Trophoblast cell (in vitro differentiated cells and primary cell): ENCODE data around the gene AGAP6.
"Not testable (repeated sequence)": the region's sequence is repeated elsewhere in the genome, so short reads cannot be mapped to it uniquely, and the experiment has no call there.

Experiments
- DNase-seq, 2 donors: peaks; one replicate each; pipeline ENCODE4 v3.0.0-alpha.2; 2016
- H2AFZ ChIP-seq: 2 replicates; pipeline ENCODE4 v1.6.1; 2013; ENCODE audit warnings: low read length, moderate library complexity, mild to moderate bottlenecking; ENCODE audit not compliant: insufficient read depth, poor library complexity
- H2AK5ac ChIP-seq: 2 replicates; pipeline ENCODE4 v1.6.1; 2013; ENCODE audit warnings: mild to moderate bottlenecking, low read length
- H2BK120ac ChIP-seq: 2 replicates; pipeline ENCODE4 v1.6.1; 2013; ENCODE audit warnings: low read length, mild to moderate bottlenecking, moderate library complexity; ENCODE audit not compliant: insufficient read depth, poor library complexity
- H2BK12ac ChIP-seq: 2 replicates; pipeline ENCODE4 v1.6.1; 2013; ENCODE audit warnings: mild to moderate bottlenecking, low read length, moderate library complexity
- H2BK5ac ChIP-seq: 2 replicates; pipeline ENCODE4 v1.6.1; 2013; ENCODE audit warnings: low read length, low read depth, moderate library complexity, mild to moderate bottlenecking; ENCODE audit not compliant: poor library complexity
- H3K14ac ChIP-seq: 2 replicates; pipeline ENCODE4 v1.6.1; 2013; ENCODE audit warnings: mild to moderate bottlenecking, low read length
- H3K18ac ChIP-seq: 2 replicates; pipeline ENCODE4 v1.6.1; 2013; ENCODE audit warnings: mild to moderate bottlenecking, low read length
- H3K23ac ChIP-seq: 2 replicates; pipeline ENCODE4 v1.6.1; 2013; ENCODE audit warnings: low read length
- H3K27ac ChIP-seq: 2 replicates; pipeline ENCODE4 v1.5.1; 2013; ENCODE audit warnings: low read depth, mild to moderate bottlenecking, inconsistent platforms, low read length, moderate library complexity
- H3K27me3 ChIP-seq: 2 replicates; pipeline ENCODE4 v1.6.1; 2013; ENCODE audit warnings: inconsistent platforms, mild to moderate bottlenecking, low read length, moderate library complexity; ENCODE audit not compliant: insufficient read depth
- H3K36me3 ChIP-seq, 2 experiments: 1 replicate in 1 of 2; 2 replicates in 1 of 2; pipeline ENCODE4 v1.6.1; 2013; ENCODE audit warnings: low read length in 2 of 2, mild to moderate bottlenecking in 2 of 2, moderate library complexity in 1 of 2; ENCODE audit not compliant: insufficient read depth in 2 of 2, control insufficient read depth in 1 of 2
- H3K4ac ChIP-seq: 2 replicates; pipeline ENCODE4 v1.6.1; 2013; ENCODE audit warnings: low read depth, mild to moderate bottlenecking, low read length, moderate library complexity
- H3K4me1 ChIP-seq, 2 experiments: 1 replicate in 1 of 2; 2 replicates in 1 of 2; pipeline ENCODE4 v1.6.1; 2013; ENCODE audit warnings: low read length in 2 of 2, mild to moderate bottlenecking in 2 of 2, moderate library complexity in 1 of 2; ENCODE audit not compliant: insufficient read depth in 2 of 2, control insufficient read depth in 1 of 2
- H3K4me2 ChIP-seq: 2 replicates; pipeline ENCODE4 v1.6.1; 2013; ENCODE audit warnings: inconsistent platforms, mild to moderate bottlenecking, low read length, moderate library complexity
- H3K4me3 ChIP-seq: 2 replicates; pipeline ENCODE4 v1.5.1; 2013; ENCODE audit warnings: mild to moderate bottlenecking, low read depth, low read length, inconsistent platforms
- H3K79me1 ChIP-seq: one replicate; pipeline ENCODE4 v1.6.1; 2013; ENCODE audit warnings: low read length
- H3K79me2 ChIP-seq: 2 replicates; pipeline ENCODE4 v1.6.1; 2013; ENCODE audit warnings: low read length, mild to moderate bottlenecking; ENCODE audit not compliant: control insufficient read depth, insufficient read depth, poor library complexity
- H3K9ac ChIP-seq: 2 replicates; pipeline ENCODE4 v1.6.1; 2013; ENCODE audit warnings: mild to moderate bottlenecking, low read length
- H3K9me3 ChIP-seq: 2 replicates; pipeline ENCODE4 v1.6.1; 2013; ENCODE audit warnings: low read depth, mild to moderate bottlenecking, control low read depth, inconsistent platforms, low read length; ENCODE audit not compliant: insufficient read depth
- H4K12ac ChIP-seq: 2 replicates; pipeline ENCODE4 v1.6.1; 2013; ENCODE audit warnings: low read depth, mild to moderate bottlenecking, low read length, moderate library complexity
- H4K8ac ChIP-seq: 2 replicates; pipeline ENCODE4 v1.6.1; 2013; ENCODE audit warnings: low read depth, mild to moderate bottlenecking, low read length, moderate library complexity
- H4K91ac ChIP-seq: one replicate; pipeline ENCODE4 v1.6.1; 2013; ENCODE audit warnings: low read depth, mild to moderate bottlenecking, low read length, moderate library complexity
- WGBS: extraction: QIAGEN DNeasy Blood & Tissue Kit; methylation state at CpG from one replicate; pipeline ENCODE4 v1.1.7; 2013; ENCODE audit warnings: missing lambda C conversion rate; ENCODE audit not compliant: insufficient read length, insufficient coverage; ENCODE audit errors: extremely low coverage; 5-methylcytosine and 5-hydroxymethylcytosine counted together

Gene AGAP6

DNA sequence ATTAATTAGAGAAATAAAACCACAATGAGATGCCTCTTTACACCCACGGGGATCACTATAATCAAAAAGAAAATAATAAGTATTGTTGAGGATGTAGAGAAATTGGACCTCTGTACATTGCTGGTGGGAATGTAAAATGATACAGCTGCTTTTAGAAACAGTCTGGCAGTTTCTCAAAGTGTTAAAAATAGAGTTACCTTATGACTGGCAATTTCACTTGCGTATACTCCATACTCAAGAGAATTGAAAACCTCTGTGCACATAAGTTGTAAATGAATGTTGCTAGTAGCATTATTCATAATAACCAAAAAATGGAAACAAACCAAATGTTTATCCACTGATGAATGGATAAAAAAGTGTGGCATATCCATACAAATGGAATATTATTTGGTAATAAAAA, 40.1 kb upstream of the AGAP6 start:
- H3K4me3 ChIP-seq, H3K79me1 ChIP-seq, H4K12ac ChIP-seq, H3K4me2 ChIP-seq, H3K36me3 ChIP-seq, H3K9me3 ChIP-seq, H2BK5ac ChIP-seq, H4K8ac ChIP-seq, H3K14ac ChIP-seq, H3K4ac ChIP-seq, H4K91ac ChIP-seq, H3K27me3 ChIP-seq, H3K9ac ChIP-seq, DNase-seq, H3K18ac ChIP-seq, H3K27ac ChIP-seq, H3K4me1 ChIP-seq, H3K23ac ChIP-seq, H2AK5ac ChIP-seq, H2BK12ac ChIP-seq, H3K79me2 ChIP-seq, H2AFZ ChIP-seq, H2BK120ac ChIP-seq: not testable (repeated sequence)
- WGBS = no CpG with 5 or more reads among the region's 2 CpGs

DNA sequence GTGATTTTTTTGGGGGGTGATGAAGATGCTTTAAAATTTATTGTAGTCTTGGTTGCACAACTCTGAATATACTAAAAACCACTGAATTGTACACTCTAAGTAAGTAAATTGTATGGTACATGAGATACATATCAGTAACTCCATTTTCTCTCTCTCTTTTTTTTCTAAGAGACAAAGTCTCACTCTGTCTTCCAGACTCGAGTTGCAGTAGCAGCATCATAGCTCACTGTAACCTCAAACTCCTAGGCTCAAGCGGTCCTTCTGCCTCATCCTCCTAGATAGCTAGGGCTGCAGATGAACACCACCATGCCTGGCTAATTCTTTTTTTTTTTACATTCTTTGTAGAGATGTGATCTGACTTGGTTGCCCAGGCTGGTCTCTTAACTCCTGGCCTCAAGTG, 39.5 kb upstream of the AGAP6 start:
- H3K4me1 ChIP-seq, H2BK120ac ChIP-seq, H4K12ac ChIP-seq, H4K8ac ChIP-seq, H4K91ac ChIP-seq, H3K4me3 ChIP-seq, H3K79me2 ChIP-seq, H3K9me3 ChIP-seq, H3K36me3 ChIP-seq, H2AK5ac ChIP-seq, H3K79me1 ChIP-seq, H3K14ac ChIP-seq, H3K4ac ChIP-seq, DNase-seq, H3K27me3 ChIP-seq, H3K23ac ChIP-seq, H2BK12ac ChIP-seq, H2BK5ac ChIP-seq, H3K4me2 ChIP-seq, H3K9ac ChIP-seq, H3K18ac ChIP-seq, H2AFZ ChIP-seq, H3K27ac ChIP-seq: not testable (repeated sequence)
- WGBS = no CpG with 5 or more reads among the region's 2 CpGs

DNA sequence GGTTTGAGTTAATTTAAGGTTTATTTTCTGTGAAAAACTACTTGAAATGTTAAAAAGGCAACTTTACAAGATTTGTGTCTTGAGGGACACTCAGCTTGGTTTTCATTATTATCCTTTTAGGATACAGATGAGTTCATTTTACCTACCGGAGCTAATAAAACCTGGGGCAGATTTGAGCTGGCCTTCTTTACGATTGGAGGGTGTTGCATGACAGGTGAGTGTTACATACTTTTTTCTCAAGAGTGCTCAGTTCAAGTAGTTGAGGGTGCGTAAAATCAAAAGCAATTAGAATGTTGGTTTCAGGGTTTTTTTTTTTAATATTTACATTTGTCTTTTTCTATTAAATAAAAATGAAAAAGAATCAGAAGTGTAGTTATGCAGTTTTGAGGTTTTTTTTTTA, 36.2 kb upstream of the AGAP6 start:
- H3K9me3 ChIP-seq, H4K12ac ChIP-seq, DNase-seq, H2BK120ac ChIP-seq, H2AFZ ChIP-seq, H3K4ac ChIP-seq, H4K8ac ChIP-seq, H3K18ac ChIP-seq, H2AK5ac ChIP-seq, H3K27me3 ChIP-seq, H3K79me1 ChIP-seq, H3K4me2 ChIP-seq, H3K27ac ChIP-seq, H3K79me2 ChIP-seq, H2BK5ac ChIP-seq, H3K4me1 ChIP-seq, H4K91ac ChIP-seq, H3K4me3 ChIP-seq, H3K23ac ChIP-seq, H3K14ac ChIP-seq, H2BK12ac ChIP-seq, H3K9ac ChIP-seq, H3K36me3 ChIP-seq: not testable (repeated sequence)
- no CpG with 5 or more reads among the region's 3 CpGs for WGBS

DNA sequence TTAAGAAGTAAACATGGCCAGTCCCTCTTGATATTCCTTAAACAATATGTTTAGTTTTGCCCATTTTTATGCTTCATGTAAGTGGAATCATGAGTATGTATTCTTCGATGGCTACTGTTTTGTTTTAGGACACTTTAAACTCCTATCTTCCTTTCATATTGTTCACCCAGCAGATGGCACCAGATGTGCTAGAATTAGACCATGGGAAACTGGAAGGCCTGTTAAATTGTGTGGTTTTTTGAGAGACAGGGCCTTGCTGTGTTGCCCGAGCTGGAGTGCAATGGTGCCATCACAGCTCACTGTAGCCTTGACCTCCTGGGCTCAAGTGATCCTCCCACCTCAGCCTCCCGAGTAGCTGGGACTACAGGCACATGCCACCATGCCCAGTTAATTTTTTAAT, 35.1 kb upstream of the AGAP6 start:
- not testable (repeated sequence) for H2BK12ac ChIP-seq, H3K4ac ChIP-seq, H3K36me3 ChIP-seq, H3K18ac ChIP-seq, H3K9ac ChIP-seq, H3K27ac ChIP-seq, H2BK120ac ChIP-seq, H3K9me3 ChIP-seq, H3K27me3 ChIP-seq, H3K4me1 ChIP-seq, H4K8ac ChIP-seq, H3K4me2 ChIP-seq, H3K14ac ChIP-seq, H3K4me3 ChIP-seq, H2AFZ ChIP-seq, H4K91ac ChIP-seq, H3K23ac ChIP-seq, DNase-seq, H3K79me2 ChIP-seq, H2BK5ac ChIP-seq, H4K12ac ChIP-seq, H2AK5ac ChIP-seq, H3K79me1 ChIP-seq
- no CpG with 5 or more reads among the region's 3 CpGs for WGBS
